ENCODE measurements around the gene AQP2. TPM values are rescaled to one million over a fixed set of nuclear protein-coding genes. Genes with fewer than 3 reads are reported as not detected.
"Not testable (repeated sequence)": the region's sequence is repeated elsewhere in the genome, so short reads cannot be mapped to it uniquely, and the experiment has no call there.

The AQP2 gene
- total RNA-seq, 2 donors from 2014 or later = 2.7 TPM; not detected in 1

GRCh38 chr12:49987625-49988303, 37.2 kb downstream of the AQP2 start:
- no peaks in the 10 kb centered on the region for H3K4me1 ChIP-seq (replicated peaks)
- WGBS = 73% methylated on average over 4 of the region's 4 CpGs

GRCh38 chr12:49989400-49989799, 38.9 kb downstream of the AQP2 start:
- H3K9me3 ChIP-seq; H3K27me3 ChIP-seq (replicated peaks; ENCODE audit: insufficient read depth); H3K4me3 ChIP-seq; intact Hi-C loops (cut with DNase I); H3K4me1 ChIP-seq (replicated peaks); H3K36me3 ChIP-seq; H3K27ac ChIP-seq; DNase-seq (ENCODE audit: low spot score): not testable (repeated sequence)
- 77% methylated on average over 2 of the region's 2 CpGs for WGBS

More at GRCh38 chr12:49987625-49988303, 37.2 kb downstream of the AQP2 start:
- Histone ChIP-seq H3K9me3 (no peaks in the 10 kb centered on the region), H3K4me3 (no peak overlapping the region), H3K27me3 (replicated peaks; ENCODE audit: insufficient read depth) (no peaks in the 10 kb centered on the region), H3K27ac (no peak overlapping the region), H3K36me3 (no peaks in the 10 kb centered on the region)
- intact Hi-C loops (cut with DNase I) = no loop called here
- DNase-seq (ENCODE audit: low spot score) = no peak
- no peak for TF ChIP-seq POLR2A (IDR thresholded peaks at IDR 0.05)
- TF ChIP-seq POLR2AphosphoS5 (IDR thresholded peaks at IDR 0.05) = no peak
- no peak for TF ChIP-seq CTCF (IDR thresholded peaks at IDR 0.05)

- H3K9me3 ChIP-seq = no peaks in the 10 kb centered on the region
- no peaks in the 10 kb centered on the region for H3K27me3 ChIP-seq (replicated peaks; ENCODE audit: insufficient read depth)
- no peak for DNase-seq (ENCODE audit: low spot score)
- no peak overlapping the region for H3K27ac ChIP-seq
- no peaks in the 10 kb centered on the region for H3K4me1 ChIP-seq (replicated peaks)
- H3K4me3 ChIP-seq = no peak overlapping the region
- WGBS = 68% methylated on average over 4 of the region's 4 CpGs
- TF ChIP-seq POLR2A (IDR thresholded peaks at IDR 0.05) (no peak), POLR2AphosphoS5 (IDR thresholded peaks at IDR 0.05) (no peak), CTCF (IDR thresholded peaks at IDR 0.05) (no peak)
- H3K36me3 ChIP-seq = no peaks in the 10 kb centered on the region
- intact Hi-C loops (cut with DNase I) = no loop called here
Observed at GRCh38 chr12:49990273-49990672, 39.7 kb downstream of the AQP2 start.

GRCh38 chr12:49998453-49998852, 47.9 kb downstream of the AQP2 start:
- WGBS = 92% methylated on average over 2 of the region's 2 CpGs
- no peaks in the 10 kb centered on the region for H3K9me3 ChIP-seq
- no peaks in the 10 kb centered on the region for H3K4me1 ChIP-seq (replicated peaks)
- no peak overlapping the region for H3K27ac ChIP-seq
- no peak for DNase-seq (ENCODE audit: low spot score)
- TF ChIP-seq CTCF (IDR thresholded peaks at IDR 0.05) = no peak
- no peak for TF ChIP-seq POLR2A (IDR thresholded peaks at IDR 0.05)
- TF ChIP-seq POLR2AphosphoS5 (IDR thresholded peaks at IDR 0.05) = no peak
- H3K27me3 ChIP-seq (replicated peaks; ENCODE audit: insufficient read depth) = no peaks in the 10 kb centered on the region
- intact Hi-C loops (cut with DNase I) = no loop called here
- H3K36me3 ChIP-seq = no peaks in the 10 kb centered on the region
- H3K4me3 ChIP-seq = no peak overlapping the region

GRCh38 chr12:50003595-50003994, 53.1 kb downstream of the AQP2 start:
- 75% methylated on average over 2 of the region's 2 CpGs for WGBS
- no peak for DNase-seq (ENCODE audit: low spot score)
- no peaks in the 10 kb centered on the region for H3K9me3 ChIP-seq
- no peak overlapping the region for H3K27ac ChIP-seq
- H3K4me3 ChIP-seq = no peak overlapping the region
- TF ChIP-seq CTCF (IDR thresholded peaks at IDR 0.05) = no peak
- no peak for TF ChIP-seq POLR2AphosphoS5 (IDR thresholded peaks at IDR 0.05)
- TF ChIP-seq POLR2A (IDR thresholded peaks at IDR 0.05) = no peak
- H3K27me3 ChIP-seq (replicated peaks; ENCODE audit: insufficient read depth) = no peaks in the 10 kb centered on the region
- intact Hi-C loops (cut with DNase I) = no loop called here
- no peaks in the 10 kb centered on the region for H3K4me1 ChIP-seq (replicated peaks)
- H3K36me3 ChIP-seq = no peaks in the 10 kb centered on the region

Data from prostate gland (tissue), 2 donors.